Stimulated activated CD4-positive, alpha-beta T cell treated with anti-CD3 and anti-CD28 coated beads, Interleukin-2, amount 100 ng/mL, for 24 hours (primary cell): ENCODE results near the gene CACNB2.
"Not testable (repeated sequence)": the region's sequence is repeated elsewhere in the genome, so short reads cannot be mapped to it uniquely, and the experiment has no call there.

ENCODE experiments used
- DNase-seq, 2 donors: peaks; one replicate each; pipeline ENCODE4 v3.0.0-alpha.2; 2020

Gene CACNB2

DNA sequence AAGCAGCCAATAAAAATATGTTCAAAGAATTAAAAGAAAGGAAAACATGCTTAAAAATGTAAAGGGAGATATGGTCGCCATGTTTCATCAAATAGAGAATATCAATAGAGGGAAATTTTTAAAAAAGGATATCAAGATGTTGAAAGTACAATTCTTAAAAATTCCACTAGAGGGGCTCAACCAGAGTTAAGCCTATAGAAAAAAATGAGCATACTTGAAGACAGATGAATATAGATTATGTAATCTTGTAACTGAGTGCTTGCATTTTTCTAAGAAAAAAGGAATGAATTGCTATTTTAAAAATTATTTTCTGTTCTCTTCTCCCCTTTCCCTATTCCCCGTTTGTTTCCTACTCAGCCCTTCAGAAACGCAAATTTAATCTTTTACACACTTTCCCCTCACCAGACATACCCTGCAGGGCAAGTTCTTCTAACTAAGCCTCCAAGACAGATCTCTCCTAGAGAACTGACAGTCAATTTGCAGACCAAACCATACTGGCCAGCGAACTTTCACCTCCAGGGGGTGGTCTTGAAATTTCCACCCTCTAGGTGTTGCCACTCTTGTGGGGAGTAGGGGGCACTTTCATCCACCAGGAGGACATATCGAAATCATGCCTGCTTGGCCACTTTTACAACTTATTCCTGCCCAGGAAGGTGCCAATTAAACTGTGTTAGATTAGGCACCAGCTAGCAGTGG, 443.5 kb downstream of the CACNB2 start:
- no peak for DNase-seq

DNA sequence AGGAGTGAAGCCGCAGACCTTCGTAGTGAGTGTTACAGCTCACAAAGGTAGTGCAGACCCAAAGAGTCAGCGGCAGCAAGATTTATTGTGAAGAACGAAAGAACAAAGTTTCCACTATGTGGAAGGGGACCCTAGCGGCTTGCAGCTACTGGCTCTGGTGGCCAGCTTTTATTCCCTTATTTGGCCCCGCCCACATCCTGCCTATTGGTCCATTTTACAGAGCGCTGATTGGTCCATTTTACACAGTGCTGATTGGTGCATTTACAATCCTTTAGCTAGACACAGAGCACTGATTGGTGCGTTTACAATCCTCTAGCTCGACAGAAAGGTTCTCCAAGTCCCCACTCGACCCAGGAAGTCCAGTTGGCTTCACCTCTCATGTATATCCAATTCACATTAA, 446.4 kb downstream of the CACNB2 start:
- DNase-seq: not testable (repeated sequence)

DNA sequence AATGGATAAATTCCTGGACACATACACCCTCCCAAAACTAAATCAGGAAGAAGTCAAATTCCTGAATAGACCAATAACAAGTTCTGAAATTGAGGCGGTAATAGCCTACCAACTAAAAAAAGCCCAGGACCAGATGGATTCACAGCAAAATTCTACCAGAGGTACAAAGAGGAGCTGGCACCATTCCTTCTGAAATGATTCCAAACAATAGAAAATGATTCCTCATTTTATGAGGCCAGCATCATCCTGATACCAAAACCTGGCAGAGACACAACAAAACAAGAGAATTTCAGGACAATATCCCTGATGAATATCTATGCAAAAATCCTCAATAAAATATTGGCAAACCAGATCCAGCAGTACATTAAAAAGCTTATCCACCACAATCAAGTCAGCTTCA, 450.9 kb downstream of the CACNB2 start:
- not testable (repeated sequence) for DNase-seq
